ENCODE results near the gene IFFO2.

IFFO2 gene

GRCh38 chr1:18959591-18959990 is 3.1 kb upstream of the IFFO2 start:
- peaks cover 4% of the 10 kb centered on the region for H3K4me1 ChIP-seq (ENCODE audit: low read length)
- H4K20me1 ChIP-seq (ENCODE audit: insufficient read depth, low read length) = no peaks in the 10 kb centered on the region
- peaks cover 61% of the 10 kb centered on the region for H3K27me3 ChIP-seq (replicated peaks; ENCODE audit: insufficient read depth, low read length)
- no peak for TF ChIP-seq CTCF (IDR thresholded peaks at IDR 0.05; ENCODE audit: low read length)
- TF ChIP-seq EZH2phosphoT487 (IDR thresholded peaks at IDR 0.05; ENCODE audit: low read length) = no peak
- TF ChIP-seq EZH2 (optimal IDR thresholded peaks at IDR 0.05; ENCODE audit: low read depth, low read length) = no peak
- no peak overlapping the region for H3K4me2 ChIP-seq (ENCODE audit: low read depth, low read length)
- no peak overlapping the region for H3K4me3 ChIP-seq (ENCODE audit: low read length)
- no peaks in the 10 kb centered on the region for H3K36me3 ChIP-seq (replicated peaks; ENCODE audit: insufficient read depth, low read length)
- peaks cover 10% of the 10 kb centered on the region for H3K79me2 ChIP-seq (ENCODE audit: low read length)
- no peak overlapping the region for H2AFZ ChIP-seq (ENCODE audit: low read length)
- no peak overlapping the region for H3K27ac ChIP-seq (ENCODE audit: low read length)
- no peak overlapping the region for H3K9ac ChIP-seq (ENCODE audit: low read length)
- H3F3A ChIP-seq (ENCODE audit: insufficient read depth, low read length) = no peaks in the 10 kb centered on the region; the same call in 1 of the 2 replicates
- no peaks in the 10 kb centered on the region for H3K9me3 ChIP-seq (replicated peaks; ENCODE audit: insufficient read depth, low read length)
- H3K9me2 ChIP-seq (replicated peaks; ENCODE audit: insufficient read depth, low read length) = no peaks in the 10 kb centered on the region
- no peak for DNase-seq

- Histone ChIP-seq H3K4me2 (ENCODE audit: low read depth, low read length) (peak overlapping the region; percentile 90; the same call in 1 of the 2 replicates), H3K79me2 (ENCODE audit: low read length) (peaks cover 29% of the 10 kb centered on the region), H3K9me2 (replicated peaks; ENCODE audit: insufficient read depth, low read length) (no peaks in the 10 kb centered on the region), H3K9me3 (replicated peaks; ENCODE audit: insufficient read depth, low read length) (no peaks in the 10 kb centered on the region), H2AFZ (ENCODE audit: low read length) (no peak overlapping the region), H3K4me1 (ENCODE audit: low read length) (peaks cover 14% of the 10 kb centered on the region), H3F3A (ENCODE audit: insufficient read depth, low read length) (peaks cover 2% of the 10 kb centered on the region; the same call in 1 of the 2 replicates), H3K27ac (ENCODE audit: low read length) (no peak overlapping the region), H3K9ac (ENCODE audit: low read length) (no peak overlapping the region), H3K36me3 (replicated peaks; ENCODE audit: insufficient read depth, low read length) (no peaks in the 10 kb centered on the region), H3K27me3 (replicated peaks; ENCODE audit: insufficient read depth, low read length) (peaks cover 44% of the 10 kb centered on the region), H4K20me1 (ENCODE audit: insufficient read depth, low read length) (no peaks in the 10 kb centered on the region), H3K4me3 (ENCODE audit: low read length) (no peak overlapping the region)
- no peak for TF ChIP-seq EZH2 (optimal IDR thresholded peaks at IDR 0.05; ENCODE audit: low read depth, low read length)
- TF ChIP-seq EZH2phosphoT487 (IDR thresholded peaks at IDR 0.05; ENCODE audit: low read length) = no peak
- TF ChIP-seq CTCF (IDR thresholded peaks at IDR 0.05; ENCODE audit: low read length) = no peak
- no peak for DNase-seq
Measured at GRCh38 chr1:18957532-18958300, 1.2 kb upstream of the IFFO2 start.

- peak overlapping the region; percentile 90 for H3K4me2 ChIP-seq (ENCODE audit: low read depth, low read length)
- DNase-seq = no peak
Measured at GRCh38 chr1:18957136-18957521, 653 bp upstream of the IFFO2 start.

More at GRCh38 chr1:18957136-18957521, 653 bp upstream of the IFFO2 start:
- Histone ChIP-seq H3K36me3 (replicated peaks; ENCODE audit: insufficient read depth, low read length) (no peaks in the 10 kb centered on the region), H4K20me1 (ENCODE audit: insufficient read depth, low read length) (no peaks in the 10 kb centered on the region), H2AFZ (ENCODE audit: low read length) (peak overlapping the region; percentile 87), H3K4me1 (ENCODE audit: low read length) (peaks cover 20% of the 10 kb centered on the region), H3F3A (ENCODE audit: insufficient read depth, low read length) (peaks cover 8% of the 10 kb centered on the region; the same call in 1 of the 2 replicates), H3K4me3 (ENCODE audit: low read length) (peak overlapping the region; percentile 74), H3K79me2 (ENCODE audit: low read length) (peaks cover 33% of the 10 kb centered on the region), H3K9ac (ENCODE audit: low read length) (peak overlapping the region; percentile 51; the same call in 1 of the 2 replicates), H3K9me3 (replicated peaks; ENCODE audit: insufficient read depth, low read length) (no peaks in the 10 kb centered on the region), H3K27ac (ENCODE audit: low read length) (no peak overlapping the region), H3K27me3 (replicated peaks; ENCODE audit: insufficient read depth, low read length) (peaks cover 38% of the 10 kb centered on the region), H3K9me2 (replicated peaks; ENCODE audit: insufficient read depth, low read length) (no peaks in the 10 kb centered on the region)
- TF ChIP-seq CTCF (IDR thresholded peaks at IDR 0.05; ENCODE audit: low read length) = no peak
- TF ChIP-seq EZH2phosphoT487 (IDR thresholded peaks at IDR 0.05; ENCODE audit: low read length) = no peak
- TF ChIP-seq EZH2 (optimal IDR thresholded peaks at IDR 0.05; ENCODE audit: low read depth, low read length) = no peak

All from MM.1S (cell line).